ENCODE results near the gene NDE1. TPM values are rescaled to one million over a fixed set of nuclear protein-coding genes. Genes with fewer than 3 reads are reported as not detected.

NDE1 gene
- total RNA-seq, 1 experiment from 2014 or later, result 61.8 TPM

DNA sequence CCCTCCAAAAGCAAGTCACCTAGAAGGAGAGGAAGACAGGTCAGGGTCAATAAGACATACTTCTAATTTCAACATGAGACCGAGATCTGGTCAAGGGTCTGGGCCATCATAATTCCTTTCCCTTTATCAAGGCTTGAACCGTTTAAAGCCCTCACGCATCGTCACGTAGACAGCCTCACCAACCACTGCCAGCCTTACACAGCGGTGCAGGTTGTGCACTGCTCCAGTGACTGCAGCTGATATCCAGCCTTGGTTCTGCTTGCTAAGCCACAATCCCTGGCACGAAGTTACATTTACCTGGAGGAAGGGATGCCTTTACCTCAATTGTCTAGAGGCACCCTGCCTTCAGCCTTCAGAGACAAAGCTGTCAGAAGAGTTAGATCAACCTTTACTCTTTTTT is 121.6 kb downstream of the NDE1 start:
- peaks cover 3% of the 10 kb centered on the region; the same call in 1 of the 2 replicates for H3K9me3 ChIP-seq (replicated peaks)
- no peak overlapping the region for H3K27ac ChIP-seq
- no peak overlapping the region for H3K4me3 ChIP-seq
- peaks cover 3% of the 10 kb centered on the region; the same call in 1 of the 2 replicates for H3K27me3 ChIP-seq (replicated peaks)
- H3K4me1 ChIP-seq (replicated peaks), result no peaks in the 10 kb centered on the region
- no peak for DNase-seq (ENCODE audit: low read depth in 1 of 2, low spot score in 2 of 2)
- H3K36me3 ChIP-seq, result no peaks in the 10 kb centered on the region

DNA sequence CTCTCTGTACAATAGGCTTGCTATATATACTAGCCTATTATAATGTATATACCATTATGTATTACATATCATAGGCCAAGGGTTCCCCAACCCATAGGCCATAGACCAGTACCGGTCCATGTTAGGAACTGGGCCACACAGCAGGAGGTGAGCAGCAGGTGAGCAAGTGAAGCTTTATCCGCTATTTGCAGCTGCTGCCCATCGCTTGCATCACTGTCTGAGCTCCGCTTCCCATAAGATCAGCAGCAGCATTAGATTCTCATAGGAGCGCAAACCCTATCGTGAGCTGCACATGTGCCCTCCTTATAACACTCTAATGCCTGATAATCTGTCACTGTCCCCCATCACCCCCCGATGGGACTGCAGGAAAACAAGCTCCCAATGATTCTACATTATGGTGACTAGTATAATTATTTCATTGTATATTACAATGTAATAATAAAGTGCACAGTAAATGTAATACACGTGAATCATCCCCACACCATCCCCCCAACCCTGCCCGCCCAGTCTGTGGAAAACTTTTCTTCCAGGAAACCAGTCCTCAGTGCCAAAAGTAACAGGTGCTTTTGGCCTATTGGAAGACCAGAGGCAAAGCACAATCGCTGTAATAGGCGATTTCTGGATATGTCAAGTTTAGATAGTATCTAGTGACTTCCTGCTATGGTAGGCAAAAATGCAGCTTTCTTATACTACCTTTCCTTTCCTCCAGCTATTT is 122.7 kb downstream of the NDE1 start:
- peaks cover 3% of the 10 kb centered on the region; the same call in 1 of the 2 replicates for H3K27me3 ChIP-seq (replicated peaks)
- peaks cover 3% of the 10 kb centered on the region; the same call in 1 of the 2 replicates for H3K9me3 ChIP-seq (replicated peaks)

DNA sequence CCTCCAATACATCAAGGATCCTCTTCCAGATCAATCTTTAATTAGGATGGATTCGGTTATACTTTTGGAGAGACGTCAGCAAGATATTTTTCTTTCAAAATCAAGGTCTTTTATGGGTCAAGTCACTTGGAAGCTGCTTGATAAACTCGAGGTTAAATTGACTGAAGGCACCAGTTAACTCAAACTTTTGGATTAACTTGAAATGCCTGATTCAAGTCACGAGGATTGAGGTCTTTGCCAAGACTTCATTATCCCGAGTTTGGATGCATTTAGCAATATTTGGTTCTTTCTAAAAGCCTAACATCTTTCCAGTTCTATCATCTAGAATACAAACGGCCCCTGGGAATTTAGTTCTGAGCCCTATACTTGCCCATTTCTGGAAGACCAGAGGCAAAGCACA is 123.9 kb downstream of the NDE1 start:
- peaks cover 3% of the 10 kb centered on the region; the same call in 1 of the 2 replicates for H3K27me3 ChIP-seq (replicated peaks)
- H3K9me3 ChIP-seq (replicated peaks), result peaks cover 3% of the 10 kb centered on the region; the same call in 1 of the 2 replicates
- no peak for DNase-seq (ENCODE audit: low read depth in 1 of 2, low spot score in 2 of 2)
- no peaks in the 10 kb centered on the region for H3K4me1 ChIP-seq (replicated peaks)
- no peaks in the 10 kb centered on the region for H3K36me3 ChIP-seq
- no peak overlapping the region for H3K4me3 ChIP-seq
- H3K27ac ChIP-seq, result no peak overlapping the region

More for the DNA sequence above, 122.7 kb downstream of the NDE1 start:
- no peak for DNase-seq (ENCODE audit: low read depth in 1 of 2, low spot score in 2 of 2)
- Histone ChIP-seq H3K27ac (no peak overlapping the region), H3K36me3 (no peaks in the 10 kb centered on the region), H3K4me1 (replicated peaks) (no peaks in the 10 kb centered on the region), H3K4me3 (no peak overlapping the region)

DNA sequence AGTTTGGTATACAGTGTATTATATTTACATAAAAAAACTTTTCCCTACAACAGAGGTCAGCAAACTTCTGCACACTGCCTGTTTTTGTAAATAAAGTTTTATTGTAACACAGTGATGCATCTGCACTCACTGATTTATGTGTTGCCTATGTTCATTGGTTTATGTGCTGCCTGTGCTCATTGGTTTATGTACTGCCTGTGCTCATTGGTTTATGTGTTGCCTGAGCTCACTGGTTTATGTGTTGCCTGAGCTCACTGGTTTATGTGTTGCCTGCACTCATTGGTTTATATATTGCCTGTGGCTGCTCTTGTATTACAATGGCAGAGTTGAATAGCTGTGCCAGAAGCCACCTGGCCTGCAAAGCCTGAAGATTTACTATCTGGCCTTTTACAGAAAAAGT is 125.2 kb downstream of the NDE1 start:
- Histone ChIP-seq H3K4me3 (no peak overlapping the region), H3K36me3 (no peaks in the 10 kb centered on the region), H3K27ac (no peak overlapping the region), H3K4me1 (replicated peaks) (no peaks in the 10 kb centered on the region), H3K27me3 (replicated peaks) (peaks cover 3% of the 10 kb centered on the region; the same call in 1 of the 2 replicates), H3K9me3 (replicated peaks) (peaks cover 3% of the 10 kb centered on the region; the same call in 1 of the 2 replicates)
- peak in 1 of 2 experiments; percentile 20 for DNase-seq (ENCODE audit: low read depth in 1 of 2, low spot score in 2 of 2)

DNA sequence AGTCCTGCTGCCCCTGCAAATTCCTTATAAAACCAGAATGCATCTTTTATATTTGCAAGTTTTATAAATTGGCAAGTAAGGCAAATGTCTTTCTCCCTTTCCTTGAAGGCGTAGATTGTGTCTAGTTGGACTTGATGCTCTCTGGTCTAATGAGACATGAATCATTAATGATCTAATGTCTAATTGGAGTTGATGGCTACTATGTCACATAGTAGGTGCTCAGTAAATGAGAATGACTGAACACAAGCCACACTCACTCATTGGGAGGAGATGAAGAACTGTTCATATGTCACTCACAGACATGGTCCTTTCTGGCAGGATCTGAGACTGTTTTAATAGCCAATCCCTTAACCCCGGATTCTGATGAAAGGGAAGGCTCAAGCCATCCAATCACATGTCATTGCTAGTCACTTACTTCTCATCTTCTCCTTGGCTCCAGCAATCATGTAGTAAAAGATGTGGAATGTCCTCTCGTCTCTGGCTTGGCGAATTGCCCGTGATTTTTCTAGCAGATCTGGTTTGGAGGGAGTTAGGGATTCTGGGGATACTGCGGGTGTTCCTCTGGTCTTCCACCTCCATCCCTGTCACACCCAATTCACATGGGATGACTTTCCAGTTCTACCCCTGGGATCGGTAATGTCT is 125.7 kb downstream of the NDE1 start:
- H3K27me3 ChIP-seq (replicated peaks), result peaks cover 3% of the 10 kb centered on the region; the same call in 1 of the 2 replicates
- no peak for DNase-seq (ENCODE audit: low read depth in 1 of 2, low spot score in 2 of 2)

More for the DNA sequence above, 125.7 kb downstream of the NDE1 start:
- H3K9me3 ChIP-seq (replicated peaks), result peaks cover 3% of the 10 kb centered on the region; the same call in 1 of the 2 replicates
- H3K36me3 ChIP-seq, result no peaks in the 10 kb centered on the region
- no peak overlapping the region for H3K27ac ChIP-seq
- no peak overlapping the region for H3K4me3 ChIP-seq
- H3K4me1 ChIP-seq (replicated peaks), result no peaks in the 10 kb centered on the region

Other genes starting within 250 kb of the NDE1 start
- gene BMERB1, start 215.7 kb upstream of the NDE1 start, total RNA-seq (2014; rRNA removed; shearing (Covaris generic)), result 29.1 and 34.6 TPM in 2 replicates
- gene MARF1, start 7.1 kb upstream of the NDE1 start, total RNA-seq (2014; rRNA removed; shearing (Covaris generic)), result 3.6 and 5.8 TPM in 2 replicates
- 0.03 and 0.16 TPM in 2 replicates for gene MYH11, start 206.8 kb downstream of the NDE1 start, total RNA-seq (2014; rRNA removed; shearing (Covaris generic))
- 142 and 150 TPM in 2 replicates for gene CEP20, start 238.4 kb downstream of the NDE1 start, total RNA-seq (2014; rRNA removed; shearing (Covaris generic))